ENCODE data around the gene NEK1.
A peak's percentile ranks its signal among the peaks of the same experiment; 100 is the strongest.
"Not testable (repeated sequence)": the region's sequence is repeated elsewhere in the genome, so short reads cannot be mapped to it uniquely, and the experiment has no call there.

NEK1 gene

DNA sequence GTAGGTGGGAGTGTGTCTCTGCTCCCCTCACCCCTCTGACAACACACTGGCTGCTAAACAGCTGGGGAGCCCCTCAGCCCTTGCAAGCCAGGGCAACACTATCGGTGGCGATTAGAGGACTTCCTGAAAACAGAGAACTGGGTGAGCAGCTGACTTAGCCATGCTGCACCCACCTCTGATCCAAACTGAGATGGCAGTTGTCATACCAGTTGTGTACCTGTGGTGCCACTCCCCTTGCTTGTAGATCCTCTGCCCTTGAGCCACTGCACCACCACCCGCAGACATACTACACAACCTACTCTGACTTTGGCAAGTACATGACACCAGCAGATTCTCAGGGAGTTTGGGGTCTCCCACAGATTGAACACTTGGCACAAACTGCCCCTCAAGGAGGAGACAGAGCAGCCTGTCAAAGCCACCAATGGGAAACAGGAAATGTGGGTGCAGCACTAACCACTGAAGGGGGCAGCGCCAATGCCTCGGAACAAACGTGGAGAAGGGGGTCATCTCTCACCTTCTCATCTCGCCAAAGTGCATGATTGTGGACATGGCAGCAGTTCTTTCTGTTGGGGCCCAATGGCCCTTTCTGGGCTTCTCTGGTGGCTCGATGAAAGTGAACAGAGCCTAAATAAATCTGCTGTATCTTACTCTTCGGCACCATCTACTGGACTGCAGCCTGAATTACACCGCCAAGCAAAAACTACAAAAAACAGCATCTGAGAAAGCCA, 119.8 kb downstream of the NEK1 start:
- peak; percentile 57 for DNase-seq

DNA sequence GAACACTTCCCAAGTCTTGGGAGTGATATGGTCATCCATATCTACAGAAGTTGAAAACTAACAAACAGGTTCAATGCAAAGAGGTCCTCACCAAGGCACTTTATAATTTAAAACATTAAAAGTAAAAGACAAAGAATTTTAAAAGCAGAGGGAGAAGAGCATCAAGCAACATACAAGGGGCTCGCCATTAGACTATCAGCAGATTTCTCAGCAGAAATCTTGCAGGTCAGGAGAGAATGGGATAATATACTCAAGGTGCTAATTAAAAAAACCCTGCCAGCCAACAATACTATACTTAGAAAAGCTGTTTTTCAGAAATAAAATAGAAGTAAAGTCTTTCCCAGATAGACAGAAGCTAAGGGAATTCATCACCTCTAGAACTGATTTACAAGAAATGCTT, 121.2 kb downstream of the NEK1 start:
- no peak for DNase-seq

DNA sequence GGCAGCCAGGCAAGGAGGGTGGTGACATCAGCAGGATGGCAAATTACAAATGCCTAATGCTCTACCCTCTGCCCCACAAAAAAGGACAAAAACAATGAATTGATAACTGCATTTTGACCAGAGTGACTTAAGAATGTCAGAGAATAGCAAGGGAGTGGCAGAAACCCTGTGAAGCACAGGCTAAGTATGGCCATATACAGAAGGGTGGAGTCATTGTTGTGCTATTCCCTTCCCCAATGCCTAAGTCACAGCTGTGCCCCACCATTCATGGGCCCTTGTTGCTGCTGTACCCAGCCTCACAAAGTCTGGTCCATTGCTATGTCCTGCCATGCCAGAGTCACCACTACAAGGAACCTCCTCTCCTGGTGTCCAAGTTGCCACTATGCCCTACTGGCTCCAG, 123.1 kb downstream of the NEK1 start:
- no peak for DNase-seq

DNA sequence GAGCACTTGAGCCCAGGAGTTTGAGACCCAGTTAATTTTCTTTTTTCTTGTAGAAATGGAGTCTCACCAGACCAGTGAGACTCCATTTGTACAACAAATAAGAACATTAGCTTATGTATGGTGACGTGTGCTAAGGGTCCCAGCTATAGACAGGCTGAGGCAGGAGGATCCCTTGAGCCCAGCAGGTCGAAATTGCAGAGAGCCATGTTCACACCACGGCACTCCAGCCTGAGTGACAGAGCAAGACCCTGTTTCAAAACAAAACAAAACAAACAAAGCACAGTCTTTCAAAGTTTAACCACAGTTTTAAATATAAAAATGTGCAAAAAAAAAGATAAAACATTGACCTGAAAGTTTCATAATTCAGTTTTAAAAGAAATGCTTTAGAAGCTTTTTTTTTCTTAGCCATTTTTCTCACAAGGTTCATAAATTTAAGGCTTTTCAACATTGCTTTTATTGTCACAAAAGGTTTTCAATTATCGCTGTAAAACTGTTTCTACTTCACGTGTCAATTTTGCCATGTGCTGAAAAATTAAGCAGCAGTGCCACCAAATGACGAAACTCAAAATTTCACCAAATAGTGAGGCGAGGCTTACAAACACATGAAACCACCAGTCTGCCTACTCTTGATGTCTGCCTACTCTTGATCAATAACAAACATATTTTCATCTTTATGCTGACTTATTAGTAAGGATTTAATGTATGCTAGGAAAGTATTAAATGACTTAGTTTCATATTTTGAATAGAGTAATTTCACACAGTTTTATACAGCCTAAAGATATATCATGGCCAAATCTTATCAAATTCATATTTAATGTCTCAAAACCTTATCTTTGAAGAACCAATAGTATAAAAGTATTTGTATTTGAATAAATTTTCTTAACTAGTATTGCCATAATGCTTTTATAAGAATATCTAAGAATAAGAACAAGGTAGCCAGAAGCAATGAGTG, 126.3 kb downstream of the NEK1 start:
- peak; percentile 61 for DNase-seq

DNA sequence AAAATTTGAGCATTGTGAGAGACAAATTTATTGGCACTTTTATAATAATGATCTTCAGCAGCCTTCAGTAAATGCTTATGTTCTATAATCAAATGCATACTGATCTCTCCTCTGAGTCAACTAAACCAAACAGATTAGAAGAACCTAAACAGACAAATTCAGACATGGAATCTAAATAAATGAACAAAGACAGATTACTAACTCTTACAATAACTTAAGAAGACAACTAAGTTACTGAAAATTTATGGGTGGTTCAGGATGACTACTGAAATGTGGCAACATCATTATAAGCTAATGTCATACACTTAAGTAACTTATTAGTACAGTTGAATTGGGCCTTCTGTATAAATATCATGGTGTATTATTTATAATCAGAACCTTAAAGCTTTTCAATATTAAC, 127.3 kb downstream of the NEK1 start:
- DNase-seq, result no peak

DNA sequence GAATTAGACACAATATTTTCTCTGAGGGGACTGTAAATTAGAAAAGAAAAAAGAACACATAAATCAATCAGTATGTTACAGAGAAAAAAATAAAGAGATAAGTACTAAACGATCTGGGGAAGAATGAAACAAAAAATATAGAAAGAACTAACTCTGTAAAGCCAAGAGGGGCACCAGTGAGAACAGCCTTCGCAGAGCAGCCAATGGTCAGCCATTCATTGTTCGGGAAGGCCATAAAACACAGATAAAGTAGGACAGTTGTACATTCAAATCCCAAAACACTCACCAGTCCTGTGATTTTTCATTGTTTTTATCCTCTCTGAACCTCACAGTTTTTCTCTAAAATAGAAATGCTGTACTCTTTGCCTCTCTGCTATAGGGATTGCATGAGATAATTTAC, 127.9 kb downstream of the NEK1 start:
- DNase-seq, result no peak

DNA sequence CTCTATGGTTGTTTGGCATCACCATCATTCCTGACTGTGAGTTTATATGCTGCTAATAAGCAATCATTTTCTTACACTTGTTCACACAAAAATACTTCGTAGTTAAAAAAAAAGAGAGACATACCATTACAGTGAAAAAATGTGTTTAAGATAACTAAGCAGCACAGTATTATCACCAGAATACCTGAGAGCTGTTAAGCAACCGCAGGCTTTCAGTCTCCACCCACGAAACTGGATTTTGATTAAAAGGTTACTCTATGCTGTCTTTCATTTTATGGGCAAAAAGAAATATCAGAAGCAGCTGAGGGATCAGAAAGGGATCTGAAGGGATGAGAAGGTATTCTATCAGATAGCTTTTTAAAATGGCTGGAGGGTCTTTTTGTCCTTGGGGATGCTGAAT, 148.3 kb downstream of the NEK1 start:
- DNase-seq, result no peak

DNA sequence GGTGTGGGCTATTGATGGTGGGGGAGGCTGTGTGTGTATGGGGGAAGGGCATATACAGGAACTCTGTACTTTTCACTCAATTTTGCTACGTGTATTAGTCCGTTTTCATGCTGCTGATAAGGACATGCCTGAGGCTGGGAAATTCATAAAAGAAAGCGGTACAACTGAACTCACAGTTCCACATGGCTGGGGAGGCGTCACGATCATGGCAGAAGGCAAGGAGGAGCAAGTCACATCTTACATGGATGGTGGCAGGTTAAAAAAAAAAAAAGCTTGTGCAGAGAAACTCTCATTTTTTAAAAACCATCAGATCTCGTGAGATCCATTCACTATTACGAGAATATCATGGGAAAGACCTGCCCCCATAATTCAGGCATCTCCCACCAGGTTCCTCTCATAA, 152.3 kb downstream of the NEK1 start:
- no peak for DNase-seq

DNA sequence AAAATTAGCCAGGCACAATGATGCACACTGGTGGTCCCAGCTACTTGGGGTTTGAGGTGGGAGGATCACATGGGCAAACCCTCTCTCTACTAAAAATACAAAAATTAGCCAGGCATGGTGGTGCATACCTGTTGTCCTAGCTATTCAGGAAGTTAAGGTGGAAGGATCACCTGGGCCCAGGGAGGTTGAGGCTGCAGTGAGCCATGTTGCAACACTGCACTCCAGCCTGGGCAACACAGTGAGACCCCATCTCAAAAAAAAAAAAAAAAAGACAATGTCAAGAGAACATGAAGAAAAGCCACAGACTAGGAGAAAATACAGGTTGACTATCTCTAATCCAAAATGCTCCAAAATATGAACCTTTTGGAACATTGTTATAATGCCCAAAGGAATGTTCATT, 153.8 kb downstream of the NEK1 start:
- no peak for DNase-seq

DNA sequence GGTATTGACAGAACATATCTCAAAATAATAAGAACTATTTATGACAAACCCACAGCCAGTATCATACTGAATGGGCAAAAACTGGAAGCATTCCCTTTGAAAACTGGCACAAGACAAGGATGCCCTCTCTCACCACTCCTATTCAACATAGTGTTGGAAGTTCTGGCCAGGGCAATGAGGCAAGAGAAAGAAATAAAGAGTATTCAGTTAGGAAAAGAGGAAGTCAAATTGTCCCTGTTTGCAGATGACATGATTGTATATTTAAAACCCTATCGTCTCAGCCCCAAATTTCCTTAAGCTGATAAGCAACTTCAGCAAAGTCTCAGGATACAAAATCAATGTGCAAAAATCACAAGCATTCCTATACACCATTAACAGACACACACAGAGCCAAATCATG, 159.7 kb downstream of the NEK1 start:
- DNase-seq, result not testable (repeated sequence)

DNA sequence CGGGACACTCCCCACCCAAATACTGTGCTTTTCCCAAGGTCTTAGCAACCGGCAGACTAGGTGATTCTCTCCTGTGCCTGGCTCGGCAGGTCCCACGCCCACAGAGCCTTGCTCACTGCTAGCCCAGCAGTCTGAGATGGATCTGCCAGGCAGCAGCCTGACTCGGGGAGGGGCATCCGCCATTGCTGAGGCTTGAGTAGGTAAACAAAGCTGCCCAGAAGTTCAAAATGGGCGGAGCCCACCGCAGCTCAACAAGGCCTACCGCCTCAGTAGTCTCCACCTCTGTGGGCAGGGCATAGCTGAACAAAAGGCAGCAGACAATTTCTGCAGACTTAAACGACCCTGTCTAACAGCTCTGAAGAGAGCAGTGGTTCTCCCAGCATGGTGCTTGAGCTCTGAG, 163.4 kb downstream of the NEK1 start:
- DNase-seq, result not testable (repeated sequence)

DNA sequence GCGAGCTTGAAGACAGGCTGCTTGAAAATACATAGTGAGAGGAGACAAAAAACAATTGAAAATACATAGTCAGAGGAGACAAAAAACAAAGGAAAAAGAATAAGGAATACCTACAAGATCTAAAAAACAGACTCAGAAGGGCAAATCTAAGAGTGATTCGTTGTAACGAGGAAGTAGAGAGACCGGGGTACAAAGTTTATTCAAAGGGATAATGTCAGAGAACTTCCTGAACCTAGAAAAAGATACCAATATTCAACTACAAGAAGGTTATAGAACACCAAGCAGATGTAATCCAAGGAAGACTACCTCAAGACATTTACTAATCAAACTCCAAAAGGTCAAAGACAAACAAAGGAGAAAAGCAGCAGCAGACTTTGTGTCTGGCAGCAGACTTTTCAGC, 165.6 kb downstream of the NEK1 start:
- no peak for DNase-seq

DNA sequence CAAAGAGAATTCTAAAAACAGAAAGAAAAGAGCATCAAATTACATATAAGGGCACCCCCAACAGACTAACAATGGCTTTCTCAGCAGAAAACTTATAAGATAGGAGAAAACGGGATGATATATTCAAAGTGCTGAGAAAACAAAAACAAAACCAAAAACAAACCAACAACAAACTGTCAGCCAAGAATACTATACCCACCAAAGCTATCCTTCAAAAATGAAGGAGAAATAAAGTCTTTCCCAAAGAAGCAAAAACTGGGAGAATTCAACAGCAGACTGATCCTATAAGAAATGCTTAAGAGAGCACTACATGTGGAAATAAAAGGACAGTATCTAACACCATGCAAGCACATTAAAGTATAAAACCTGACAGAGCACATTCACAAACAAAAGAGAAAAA, 168.6 kb downstream of the NEK1 start:
- DNase-seq, result no peak

DNA sequence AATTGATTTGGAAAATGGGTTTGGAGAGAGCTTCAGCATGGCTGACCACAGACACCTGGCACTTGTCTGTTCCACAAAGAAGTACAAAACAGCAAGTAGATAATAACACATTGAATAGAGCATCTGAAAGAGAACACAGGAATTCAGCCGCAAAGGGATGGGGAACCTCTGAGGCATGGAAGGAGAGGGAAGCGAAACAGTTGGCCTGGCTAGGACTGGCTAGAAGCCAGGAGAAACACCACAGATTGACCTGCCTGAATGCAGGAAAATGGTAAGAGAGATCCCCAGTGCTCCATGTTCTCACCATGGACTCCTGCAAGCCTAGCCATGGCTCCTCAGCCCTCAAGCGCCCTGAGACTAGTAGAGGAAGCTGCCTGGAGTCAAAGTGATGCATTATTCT, 171.9 kb downstream of the NEK1 start:
- no peak for DNase-seq

DNA sequence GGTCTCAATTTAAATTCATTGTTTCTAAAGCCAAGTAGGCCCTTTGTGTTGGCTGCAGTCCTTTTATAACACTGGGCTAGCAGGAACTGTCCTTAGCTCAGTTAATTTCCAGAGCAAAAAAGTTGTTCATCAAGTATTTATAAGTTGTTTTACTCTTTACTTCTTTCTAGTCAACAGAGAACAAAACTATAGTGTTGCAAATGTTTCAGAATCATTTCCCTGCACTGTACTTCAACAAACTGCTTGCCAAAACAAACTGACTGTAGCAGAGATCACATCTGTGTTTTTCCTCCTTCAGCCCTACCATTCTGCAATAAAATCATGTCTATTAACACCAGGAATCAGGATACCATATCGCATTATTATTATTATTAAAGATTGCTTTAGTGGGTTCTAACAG, 173.1 kb downstream of the NEK1 start:
- DNase-seq, result no peak

DNA sequence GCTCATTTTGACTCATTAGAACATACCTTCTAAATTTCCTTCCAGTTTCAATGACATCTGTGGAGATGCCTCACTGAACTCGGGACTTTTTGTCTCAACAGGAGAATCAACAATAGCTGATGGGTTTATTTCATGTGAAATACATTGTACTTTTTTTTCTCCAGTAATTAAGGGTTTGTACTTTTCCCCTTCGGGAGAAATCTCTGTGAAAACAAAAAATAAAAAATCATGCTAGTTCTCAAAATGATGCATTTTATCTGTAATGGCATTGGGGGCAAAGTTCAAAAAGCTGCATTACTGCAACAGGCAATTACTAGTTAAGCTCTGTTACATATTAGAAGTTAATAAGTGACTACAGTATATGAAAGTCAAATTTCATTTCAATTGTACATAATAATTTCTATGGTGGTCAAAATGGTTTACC, 174.3 kb downstream of the NEK1 start:
- DNase-seq, result peak; percentile 1

DNA sequence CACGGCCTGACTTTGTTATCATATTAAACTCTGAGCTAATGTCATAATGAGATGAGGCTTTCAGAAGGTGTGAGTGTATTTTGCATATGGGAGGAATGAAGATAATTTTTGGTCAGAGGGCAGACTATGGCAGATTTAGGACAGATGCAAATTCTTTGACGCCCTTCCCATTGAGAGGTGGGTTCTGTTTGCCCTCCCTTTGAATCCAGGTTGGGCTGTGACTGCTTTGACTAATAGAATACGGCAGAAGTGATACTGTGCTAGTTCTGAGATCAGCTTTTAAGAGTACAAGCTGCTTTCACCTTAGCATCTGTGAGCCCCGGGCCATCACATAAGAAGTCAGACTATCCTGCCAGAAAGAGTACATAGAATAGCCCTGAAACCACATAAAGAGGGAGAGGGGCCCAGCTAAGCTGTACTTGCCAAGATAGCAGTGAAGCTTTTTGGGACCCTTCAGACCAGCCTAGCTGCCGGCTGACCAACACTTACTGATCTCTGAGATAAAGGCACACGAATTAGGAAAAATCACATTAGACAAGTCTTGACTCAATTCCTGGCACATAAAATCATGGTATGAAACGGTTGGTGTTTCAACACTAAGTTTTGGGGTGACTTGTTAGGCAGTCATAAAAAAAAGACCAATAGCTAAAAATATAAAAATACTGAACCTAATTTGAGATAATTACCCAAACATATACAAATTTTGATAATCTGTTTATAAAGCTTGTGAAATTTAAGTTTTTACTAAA, 174.9 kb downstream of the NEK1 start:
- no peak for DNase-seq

DNA sequence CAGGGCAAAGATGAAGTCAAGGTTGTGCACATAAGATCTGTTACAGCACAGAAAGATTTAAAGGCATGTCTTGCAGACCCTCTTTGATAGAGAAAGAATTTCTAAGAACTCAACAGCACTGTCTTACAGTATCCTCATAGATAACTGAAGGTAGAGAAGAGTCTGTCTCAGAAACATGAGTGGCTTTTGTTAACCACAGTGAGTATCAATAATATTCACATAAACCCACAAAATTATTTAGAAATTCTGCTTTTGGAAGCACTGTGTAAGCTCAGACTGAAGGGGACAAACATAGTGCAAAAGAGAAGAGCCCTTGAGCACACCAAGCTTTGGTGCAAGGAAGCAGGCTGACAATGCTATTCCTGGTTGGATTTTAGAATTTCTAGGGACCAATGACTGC, 175.6 kb downstream of the NEK1 start:
- DNase-seq, result no peak

DNA sequence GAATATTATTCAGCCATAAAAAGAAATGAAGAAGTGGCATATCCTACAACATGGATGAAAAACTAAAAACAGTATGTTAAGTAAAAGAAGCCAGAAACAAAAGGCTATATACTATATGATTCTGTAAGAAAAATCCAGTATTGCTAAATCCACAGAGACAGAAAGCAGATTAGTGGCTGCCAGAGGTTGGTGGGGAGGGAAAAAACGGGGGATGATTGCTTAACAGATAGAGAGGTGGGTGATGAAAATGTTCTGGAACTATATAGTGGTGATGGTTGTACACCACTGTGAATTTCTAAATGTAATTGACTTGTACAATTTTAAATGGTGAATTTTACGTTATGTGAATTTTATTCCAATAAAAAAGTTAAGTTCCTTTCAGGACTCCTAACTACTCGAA, 184.0 kb downstream of the NEK1 start:
- no peak for DNase-seq

DNA sequence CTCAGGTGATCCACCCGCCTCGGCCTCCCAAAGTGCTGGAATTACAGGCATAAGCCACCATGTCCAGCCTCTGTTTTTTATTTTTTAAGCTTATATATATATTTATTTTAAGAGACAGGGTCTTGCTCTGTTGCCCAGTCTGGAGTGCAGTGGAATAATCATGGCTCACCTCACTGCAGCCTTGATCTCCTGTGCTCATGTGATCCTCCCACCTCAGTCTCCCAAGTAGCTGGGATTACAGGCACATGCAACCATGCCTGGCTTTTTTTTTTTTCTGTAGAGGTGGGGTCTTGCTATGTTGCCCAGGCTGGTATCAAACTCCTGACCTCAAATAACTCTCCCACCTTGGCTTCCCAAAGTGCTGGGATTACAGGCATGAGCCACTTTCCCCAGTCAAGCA, 184.7 kb downstream of the NEK1 start:
- not testable (repeated sequence) for DNase-seq

DNA sequence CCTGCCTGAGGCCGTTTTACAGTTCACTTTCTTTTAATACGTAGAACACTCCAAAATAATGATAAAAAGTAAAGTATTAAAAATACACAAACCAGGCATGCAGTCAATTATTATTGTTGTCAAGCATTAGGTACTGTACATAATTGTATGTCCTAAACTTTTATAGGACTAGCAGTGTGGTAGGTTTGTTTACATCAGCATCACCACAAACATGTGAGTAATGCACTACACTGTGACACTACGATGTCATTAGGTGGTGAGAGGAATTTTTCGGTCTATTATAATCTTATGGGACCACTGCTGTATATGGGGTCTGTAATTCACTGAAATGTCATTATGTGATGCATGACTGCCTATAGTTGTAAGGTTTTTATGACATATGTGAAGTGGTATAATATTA, 192.1 kb downstream of the NEK1 start:
- no peak for DNase-seq

DNA sequence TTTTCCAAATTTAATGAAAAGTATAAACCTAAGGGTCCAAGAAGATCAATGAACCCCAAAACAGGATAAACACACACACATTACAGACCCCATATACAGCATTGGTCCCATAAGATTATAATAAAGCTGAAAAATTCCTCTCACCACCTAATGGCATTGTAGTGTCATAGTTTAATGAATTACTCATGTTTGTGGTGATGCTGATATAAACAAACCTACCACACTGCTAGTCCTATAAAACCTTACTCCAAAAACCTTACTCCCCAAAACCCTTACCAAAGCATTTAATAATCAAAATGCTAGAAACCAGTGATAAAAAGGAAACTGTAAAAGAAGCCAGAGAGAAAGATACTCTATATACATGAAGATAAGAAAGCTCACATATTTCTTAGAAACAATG, 193.5 kb downstream of the NEK1 start:
- no peak for DNase-seq

DNA sequence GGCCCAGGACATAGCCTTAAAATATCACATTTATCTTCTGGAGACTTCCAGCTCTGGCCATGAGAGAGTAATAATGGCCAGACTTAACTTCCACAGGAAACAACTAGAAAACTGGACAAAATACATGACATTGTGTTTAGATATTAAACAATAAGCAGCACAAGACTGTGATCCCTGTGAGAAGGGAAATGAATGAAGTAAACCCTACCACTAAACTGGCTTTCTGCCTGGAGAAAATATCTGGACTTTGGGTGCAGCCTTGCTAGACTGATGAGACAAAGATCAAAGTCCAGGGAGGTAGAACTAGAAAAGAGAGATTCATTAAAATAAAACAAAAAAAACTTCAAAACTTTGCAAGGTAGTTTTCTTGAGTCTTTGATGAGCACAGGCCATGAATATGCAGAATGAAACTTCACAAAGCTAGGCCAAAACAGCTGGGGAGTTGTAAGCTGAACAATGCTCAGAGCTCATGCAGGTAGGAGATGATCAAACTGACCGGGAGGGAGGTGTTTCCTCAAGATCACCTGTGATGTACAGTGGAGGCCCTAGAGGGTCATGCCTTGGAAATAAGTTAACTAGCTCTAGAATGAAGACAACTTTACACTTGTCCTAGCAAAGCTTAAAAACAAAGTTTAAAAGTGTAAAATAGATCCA, 194.6 kb downstream of the NEK1 start:
- DNase-seq, result no peak

Data from DMS53 (cell line).